Activated naive CD4-positive, alpha-beta T cell treated with anti-CD3 and anti-CD28 coated beads for 36 hours (primary cell): ENCODE results near the gene ANKFN1. TPM values are rescaled to one million over a fixed set of nuclear protein-coding genes. Genes with fewer than 3 reads are reported as not detected.

ENCODE experiments used
- CTCF ChIA-PET: fragments of 350-600 bp; sonication (Branson Sonifier 250); formaldehyde crosslinking; loops from one replicate; lab custom pipeline; 2021; ENCODE audit warnings: antibody characterized with exemption; lab: Charles Lee
- DNase-seq: peaks from one replicate; pipeline ENCODE4 v3.0.0-alpha.2; 2020
- H3K27ac Mint-ChIP-seq: one replicate; pipeline ENCODE4 v1.8.0; 2021; ENCODE audit warnings: mild to moderate bottlenecking, mixed read lengths
- H3K27me3 Mint-ChIP-seq: one replicate; pipeline ENCODE4 v1.8.0; 2021; ENCODE audit warnings: low read depth, mixed read lengths
- H3K36me3 Mint-ChIP-seq: one replicate; pipeline ENCODE4 v1.8.0; 2021; ENCODE audit warnings: low read depth, mixed read lengths
- H3K4me1 Mint-ChIP-seq: one replicate; pipeline ENCODE4 v1.8.0; 2021; ENCODE audit warnings: low read depth, mixed read lengths
- H3K4me3 Mint-ChIP-seq: one replicate; pipeline ENCODE4 v1.8.0; 2021; ENCODE audit warnings: mild to moderate bottlenecking, moderate library complexity, mixed read lengths
- H3K9me3 Mint-ChIP-seq: one replicate; pipeline ENCODE4 v1.8.0; 2021; ENCODE audit warnings: mixed read lengths
- intact Hi-C: fragments of 100-400 bp; cut with micrococcal nuclease; formaldehyde crosslinking; loops from one replicate; pipeline ENCODE4 v1.15.1; 2023
- total RNA-seq, 2 experiments: library from RNA; stranded (reverse); gene quantifications; one replicate each; pipeline ENCODE4 v1.2.3, GENCODE V29; 2021

ANKFN1 gene
- total RNA-seq, 2 experiments from 2014 or later = not detected

DNA sequence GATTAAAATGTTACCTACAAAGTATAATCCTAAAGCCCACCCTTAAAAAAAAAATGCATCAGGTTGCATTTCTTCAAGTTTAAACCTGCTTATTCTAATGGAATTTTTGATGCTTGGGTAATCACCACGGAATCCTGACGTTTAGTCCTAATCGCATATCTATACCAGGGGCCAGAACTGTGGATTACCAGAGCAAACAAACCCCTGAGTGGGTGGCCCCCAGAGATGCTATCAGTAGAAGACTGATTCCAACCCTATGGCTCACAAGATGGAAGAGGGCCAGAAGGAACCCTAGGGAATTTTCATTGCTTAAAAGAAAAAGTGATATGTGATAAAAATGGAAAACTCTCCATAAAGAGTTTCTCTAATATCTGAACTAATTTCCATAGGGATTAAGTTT lies 288.0 kb downstream of the ANKFN1 start:
- no peak overlapping the region for H3K4me3 Mint-ChIP-seq
- H3K27ac Mint-ChIP-seq = no peak overlapping the region
- no peaks in the 10 kb centered on the region for H3K36me3 Mint-ChIP-seq
- H3K4me1 Mint-ChIP-seq = no peaks in the 10 kb centered on the region
- intact Hi-C loops = no loop called here
- no peaks in the 10 kb centered on the region for H3K9me3 Mint-ChIP-seq
- no peak for DNase-seq
- peaks cover 12% of the 10 kb centered on the region for H3K27me3 Mint-ChIP-seq
- CTCF ChIA-PET = interaction anchor here (0.6 kb wide), 1 partner anchor 658 kb away, joined by 5 read pairs; no protein-coding TSS in a partner anchor

DNA sequence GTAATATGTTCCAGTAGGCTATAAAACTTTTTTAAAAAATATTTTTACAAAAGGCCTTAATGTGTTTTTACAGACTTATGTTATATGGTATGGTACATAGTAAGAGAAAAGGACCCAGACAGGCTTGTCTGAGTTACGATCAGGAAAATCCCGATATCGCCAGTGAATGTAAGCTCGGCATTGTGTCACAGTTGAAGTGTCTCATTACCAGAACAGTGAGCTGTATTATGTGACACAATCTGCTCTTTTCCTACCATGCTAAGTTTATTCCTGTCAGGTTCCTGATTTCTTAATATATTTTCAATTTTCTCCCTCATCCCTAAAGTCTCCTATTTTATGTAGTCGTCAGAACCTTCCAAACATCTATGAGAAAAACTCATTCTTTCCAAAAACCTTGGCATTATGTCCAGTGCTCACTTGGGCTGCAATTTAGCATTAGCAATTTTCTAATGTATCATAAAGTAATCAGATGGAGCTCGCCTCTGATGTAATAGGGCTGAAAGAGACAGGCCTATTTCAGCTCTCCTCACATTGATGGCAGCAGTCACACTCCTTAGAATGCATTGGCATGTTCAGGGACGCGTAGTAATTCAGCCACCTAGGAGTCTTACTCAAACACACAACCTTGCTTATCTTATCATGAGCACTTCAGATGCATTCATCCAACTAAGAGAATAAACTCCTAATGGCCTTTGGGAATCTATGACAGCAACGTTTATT lies 292.6 kb downstream of the ANKFN1 start:
- no peaks in the 10 kb centered on the region for H3K27me3 Mint-ChIP-seq
- no peak overlapping the region for H3K27ac Mint-ChIP-seq
- CTCF ChIA-PET = interaction anchor here (0.6 kb wide), 1 partner anchor 312 kb away, joined by 3 read pairs; no protein-coding TSS in a partner anchor
- no peaks in the 10 kb centered on the region for H3K9me3 Mint-ChIP-seq
- H3K4me3 Mint-ChIP-seq = no peak overlapping the region
- H3K4me1 Mint-ChIP-seq = no peaks in the 10 kb centered on the region
- no peak for DNase-seq
- intact Hi-C loops = no loop called here
- H3K36me3 Mint-ChIP-seq = no peaks in the 10 kb centered on the region

- CTCF ChIA-PET = no interaction called here
- Mint-ChIP-seq H3K36me3 (no peaks in the 10 kb centered on the region), H3K4me1 (no peaks in the 10 kb centered on the region), H3K27me3 (peaks cover 4% of the 10 kb centered on the region), H3K9me3 (no peaks in the 10 kb centered on the region), H3K4me3 (no peak overlapping the region), H3K27ac (no peak overlapping the region)
- intact Hi-C loops = no loop called here
- no peak for DNase-seq
These were observed 293.9 kb downstream of the ANKFN1 start for GRCh38 chr17:56447171-56447570.

GRCh38 chr17:56448371-56448770 lies 295.1 kb downstream of the ANKFN1 start:
- CTCF ChIA-PET = no interaction called here
- H3K9me3 Mint-ChIP-seq = no peaks in the 10 kb centered on the region
- intact Hi-C loops = no loop called here
- no peaks in the 10 kb centered on the region for H3K4me1 Mint-ChIP-seq
- H3K27me3 Mint-ChIP-seq = peaks cover 4% of the 10 kb centered on the region
- H3K36me3 Mint-ChIP-seq = no peaks in the 10 kb centered on the region
- H3K27ac Mint-ChIP-seq = no peak overlapping the region
- DNase-seq = no peak
- no peak overlapping the region for H3K4me3 Mint-ChIP-seq

GRCh38 chr17:56449176-56449575 lies 295.9 kb downstream of the ANKFN1 start:
- intact Hi-C loops = no loop called here
- Mint-ChIP-seq H3K27ac (no peak overlapping the region), H3K36me3 (no peaks in the 10 kb centered on the region), H3K9me3 (peaks cover 2% of the 10 kb centered on the region), H3K4me1 (no peaks in the 10 kb centered on the region), H3K27me3 (peaks cover 7% of the 10 kb centered on the region), H3K4me3 (no peak overlapping the region)
- CTCF ChIA-PET = interaction anchor here (1.3 kb wide), 1 partner anchor 267 kb away, joined by 3 read pairs; no protein-coding TSS in a partner anchor
- no peak for DNase-seq

GRCh38 chr17:56451629-56452028 lies 298.4 kb downstream of the ANKFN1 start:
- H3K27me3 Mint-ChIP-seq = peaks cover 17% of the 10 kb centered on the region
- peaks cover 2% of the 10 kb centered on the region for H3K9me3 Mint-ChIP-seq
- intact Hi-C loops = no loop called here
- no peak overlapping the region for H3K4me3 Mint-ChIP-seq
- H3K4me1 Mint-ChIP-seq = no peaks in the 10 kb centered on the region
- DNase-seq = no peak
- CTCF ChIA-PET = no interaction called here
- no peaks in the 10 kb centered on the region for H3K36me3 Mint-ChIP-seq
- H3K27ac Mint-ChIP-seq = no peak overlapping the region

DNA sequence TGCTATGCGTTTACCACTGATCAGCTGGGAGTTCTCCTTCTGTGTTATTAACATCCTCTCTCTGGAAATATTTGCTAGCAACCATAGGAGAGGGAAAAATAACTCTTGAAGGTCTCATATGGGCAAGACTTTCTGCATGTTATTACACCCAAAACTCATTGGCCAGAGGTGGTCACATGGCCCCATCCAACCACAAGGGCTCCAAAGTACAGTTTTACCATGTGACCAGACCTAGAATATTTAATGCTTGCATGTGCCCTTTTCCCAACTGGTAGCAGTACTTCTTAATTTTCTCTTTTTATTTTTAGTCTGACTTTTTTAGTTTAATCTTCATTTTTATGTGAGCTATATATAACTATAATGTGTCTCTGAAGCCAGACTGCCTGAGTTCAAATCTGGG lies 299.2 kb downstream of the ANKFN1 start:
- intact Hi-C loops = no loop called here
- peaks cover 2% of the 10 kb centered on the region for H3K9me3 Mint-ChIP-seq
- H3K27me3 Mint-ChIP-seq = peaks cover 17% of the 10 kb centered on the region
- H3K4me1 Mint-ChIP-seq = no peaks in the 10 kb centered on the region
- H3K4me3 Mint-ChIP-seq = no peak overlapping the region
- no peak for DNase-seq
- CTCF ChIA-PET = no interaction called here
- H3K36me3 Mint-ChIP-seq = no peaks in the 10 kb centered on the region
- no peak overlapping the region for H3K27ac Mint-ChIP-seq

GRCh38 chr17:56457501-56457900 lies 304.2 kb downstream of the ANKFN1 start:
- H3K36me3 Mint-ChIP-seq = no peaks in the 10 kb centered on the region
- H3K27me3 Mint-ChIP-seq = peaks cover 18% of the 10 kb centered on the region
- peaks cover 2% of the 10 kb centered on the region for H3K9me3 Mint-ChIP-seq
- DNase-seq = no peak
- CTCF ChIA-PET = no interaction called here
- H3K4me3 Mint-ChIP-seq = no peak overlapping the region
- H3K27ac Mint-ChIP-seq = no peak overlapping the region
- no peaks in the 10 kb centered on the region for H3K4me1 Mint-ChIP-seq
- intact Hi-C loops = no loop called here

GRCh38 chr17:56465886-56466285 lies 312.6 kb downstream of the ANKFN1 start:
- H3K36me3 Mint-ChIP-seq = no peaks in the 10 kb centered on the region
- no peak for DNase-seq
- intact Hi-C loops = no loop called here
- CTCF ChIA-PET = no interaction called here
- H3K9me3 Mint-ChIP-seq = no peaks in the 10 kb centered on the region
- H3K4me3 Mint-ChIP-seq = no peak overlapping the region
- no peaks in the 10 kb centered on the region for H3K4me1 Mint-ChIP-seq
- H3K27ac Mint-ChIP-seq = no peak overlapping the region
- peaks cover 2% of the 10 kb centered on the region for H3K27me3 Mint-ChIP-seq

GRCh38 chr17:56468840-56469239 lies 315.6 kb downstream of the ANKFN1 start:
- Mint-ChIP-seq H3K27ac (no peak overlapping the region), H3K27me3 (no peaks in the 10 kb centered on the region), H3K36me3 (no peaks in the 10 kb centered on the region), H3K4me1 (no peaks in the 10 kb centered on the region), H3K9me3 (no peaks in the 10 kb centered on the region), H3K4me3 (no peak overlapping the region)
- intact Hi-C loops = no loop called here
- CTCF ChIA-PET = no interaction called here
- DNase-seq = no peak

DNA sequence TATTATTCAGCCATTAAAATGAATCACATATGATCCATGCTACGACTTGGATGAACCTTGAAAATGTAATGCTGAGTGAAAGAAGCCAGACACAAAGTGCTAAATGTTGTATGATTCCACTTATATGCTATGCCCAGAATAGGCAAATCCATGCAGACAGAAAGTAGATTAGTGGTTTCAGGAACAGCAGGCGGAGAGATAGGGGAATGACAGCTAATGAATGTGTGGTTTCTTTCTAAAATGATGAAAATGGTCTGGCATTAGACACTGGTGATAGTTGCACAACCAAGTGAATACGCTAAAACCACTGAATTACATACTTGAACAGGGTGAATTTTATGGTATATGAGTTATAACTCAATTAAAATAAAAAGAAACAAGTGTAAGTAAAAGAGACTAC lies 318.4 kb downstream of the ANKFN1 start:
- Mint-ChIP-seq H3K36me3 (no peaks in the 10 kb centered on the region), H3K9me3 (peaks cover 3% of the 10 kb centered on the region), H3K4me3 (no peak overlapping the region), H3K4me1 (peaks cover 7% of the 10 kb centered on the region), H3K27me3 (no peaks in the 10 kb centered on the region), H3K27ac (no peak overlapping the region)
- intact Hi-C loops = no loop called here
- DNase-seq = no peak
- CTCF ChIA-PET = no interaction called here

GRCh38 chr17:56475116-56475515 lies 321.8 kb downstream of the ANKFN1 start:
- CTCF ChIA-PET = no interaction called here
- no peaks in the 10 kb centered on the region for H3K36me3 Mint-ChIP-seq

GRCh38 chr17:56478836-56479447 lies 325.7 kb downstream of the ANKFN1 start:
- intact Hi-C loops = loop anchor here (1.0 to 5.0 kb wide), 2 partner anchors 57 to 353 kb away; no protein-coding TSS in a partner anchor
- H3K4me1 Mint-ChIP-seq = peaks cover 7% of the 10 kb centered on the region
- DNase-seq = peak; percentile 39
- H3K36me3 Mint-ChIP-seq = no peaks in the 10 kb centered on the region
- no peak overlapping the region for H3K4me3 Mint-ChIP-seq
- CTCF ChIA-PET = interaction anchor here (1.8 kb wide), 1 partner anchor 21 kb away, joined by 10 read pairs; no protein-coding TSS in a partner anchor
- H3K27ac Mint-ChIP-seq = no peak overlapping the region
- H3K27me3 Mint-ChIP-seq = peaks cover 2% of the 10 kb centered on the region
- H3K9me3 Mint-ChIP-seq = peaks cover 3% of the 10 kb centered on the region

More at GRCh38 chr17:56475116-56475515, 321.8 kb downstream of the ANKFN1 start:
- intact Hi-C loops = loop anchor here (5.0 kb wide), 1 partner anchor 53 kb away; no protein-coding TSS in a partner anchor
- peaks cover 7% of the 10 kb centered on the region for H3K4me1 Mint-ChIP-seq
- peaks cover 3% of the 10 kb centered on the region for H3K9me3 Mint-ChIP-seq
- H3K27me3 Mint-ChIP-seq = no peaks in the 10 kb centered on the region
- no peak overlapping the region for H3K4me3 Mint-ChIP-seq
- DNase-seq = no peak
- no peak overlapping the region for H3K27ac Mint-ChIP-seq
